ENCODE results near the gene SGMS1. TPM values are rescaled to one million over a fixed set of nuclear protein-coding genes. Genes with fewer than 3 reads are reported as not detected.

SGMS1 gene
- polyA plus RNA-seq, 4 donors = 54.8 to 64.6 (median 60.5) TPM

- DNase-seq (ENCODE audit: low read depth in 4 of 4, low spot score in 3 of 4) = no peak
These were observed 9.9 kb downstream of the SGMS1 start for GRCh38 chr10:50613726-50614443.

GRCh38 chr10:50613150-50613549 is 10.6 kb downstream of the SGMS1 start:
- DNase-seq (ENCODE audit: low read depth in 4 of 4, low spot score in 3 of 4) = no peak

- DNase-seq (ENCODE audit: low read depth in 4 of 4, low spot score in 3 of 4) = no peak
These were observed 13.4 kb downstream of the SGMS1 start for GRCh38 chr10:50610368-50610767.

- DNase-seq (ENCODE audit: low read depth in 4 of 4, low spot score in 3 of 4) = no peak
These were observed 16.3 kb downstream of the SGMS1 start for GRCh38 chr10:50607356-50607925.

- DNase-seq (ENCODE audit: low read depth in 4 of 4, low spot score in 3 of 4) = no peak
These were observed 17.8 kb downstream of the SGMS1 start for GRCh38 chr10:50605951-50606270.

GRCh38 chr10:50605269-50605950 is 18.3 kb downstream of the SGMS1 start:
- DNase-seq (ENCODE audit: low read depth in 4 of 4, low spot score in 3 of 4) = no peak

GRCh38 chr10:50604809-50605208 is 18.9 kb downstream of the SGMS1 start:
- DNase-seq (ENCODE audit: low read depth in 4 of 4, low spot score in 3 of 4) = no peak

GRCh38 chr10:50604049-50604640 is 19.6 kb downstream of the SGMS1 start:
- no peak for DNase-seq (ENCODE audit: low read depth in 4 of 4, low spot score in 3 of 4)

GRCh38 chr10:50603151-50603850 is 20.5 kb downstream of the SGMS1 start:
- no peak for DNase-seq (ENCODE audit: low read depth in 4 of 4, low spot score in 3 of 4)

GRCh38 chr10:50601974-50602373 is 21.8 kb downstream of the SGMS1 start:
- no peak for DNase-seq (ENCODE audit: low read depth in 4 of 4, low spot score in 3 of 4)

GRCh38 chr10:50600831-50601477 is 22.8 kb downstream of the SGMS1 start:
- DNase-seq (ENCODE audit: low read depth in 4 of 4, low spot score in 3 of 4) = no peak

GRCh38 chr10:50600286-50600685 is 23.5 kb downstream of the SGMS1 start:
- no peak for DNase-seq (ENCODE audit: low read depth in 4 of 4, low spot score in 3 of 4)

GRCh38 chr10:50596897-50597296 is 26.9 kb downstream of the SGMS1 start:
- no peak for DNase-seq (ENCODE audit: low read depth in 4 of 4, low spot score in 3 of 4)

GRCh38 chr10:50596456-50596855 is 27.3 kb downstream of the SGMS1 start:
- no peak for DNase-seq (ENCODE audit: low read depth in 4 of 4, low spot score in 3 of 4)

GRCh38 chr10:50595785-50596184 is 28.0 kb downstream of the SGMS1 start:
- DNase-seq (ENCODE audit: low read depth in 4 of 4, low spot score in 3 of 4) = no peak

- DNase-seq (ENCODE audit: low read depth in 4 of 4, low spot score in 3 of 4) = no peak
These were observed 30.0 kb downstream of the SGMS1 start for GRCh38 chr10:50593523-50594376.

- no peak for DNase-seq (ENCODE audit: low read depth in 4 of 4, low spot score in 3 of 4)
These were observed 30.8 kb downstream of the SGMS1 start for GRCh38 chr10:50592961-50593418.

- no peak for DNase-seq (ENCODE audit: low read depth in 4 of 4, low spot score in 3 of 4)
These were observed 32.8 kb downstream of the SGMS1 start for GRCh38 chr10:50590935-50591334.

GRCh38 chr10:50586740-50587088 is 37.0 kb downstream of the SGMS1 start:
- no peak for DNase-seq (ENCODE audit: low read depth in 4 of 4, low spot score in 3 of 4)
